G401 (cell line): ENCODE measurements around the gene ITGAX. TPM values are rescaled to one million over a fixed set of nuclear protein-coding genes. Genes with fewer than 3 reads are reported as not detected.
A peak's percentile ranks its signal among the peaks of the same experiment; 100 is the strongest.

Experiments
- DNase-seq: peaks from one replicate; pipeline ENCODE4 v3.0.0-alpha.2; 2015; ENCODE audit warnings: low spot score
- in situ Hi-C: cut with HindIII; loops from 2 replicates; pipeline ENCODE4 v1.10.0; 2016; ENCODE audit warnings: low sequenced_read_pairs, mixed read lengths
- total RNA-seq: library from RNA; depleted of rRNA; stranded (reverse); fragments of >200 nt; shearing (Covaris generic); gene quantifications from 2 replicates; pipeline ENCODE4 v1.2.3, GENCODE V29; 2014; rRNA removed

The ITGAX gene
- total RNA-seq, 1 experiment from 2014 or later: 0.03 TPM

DNA sequence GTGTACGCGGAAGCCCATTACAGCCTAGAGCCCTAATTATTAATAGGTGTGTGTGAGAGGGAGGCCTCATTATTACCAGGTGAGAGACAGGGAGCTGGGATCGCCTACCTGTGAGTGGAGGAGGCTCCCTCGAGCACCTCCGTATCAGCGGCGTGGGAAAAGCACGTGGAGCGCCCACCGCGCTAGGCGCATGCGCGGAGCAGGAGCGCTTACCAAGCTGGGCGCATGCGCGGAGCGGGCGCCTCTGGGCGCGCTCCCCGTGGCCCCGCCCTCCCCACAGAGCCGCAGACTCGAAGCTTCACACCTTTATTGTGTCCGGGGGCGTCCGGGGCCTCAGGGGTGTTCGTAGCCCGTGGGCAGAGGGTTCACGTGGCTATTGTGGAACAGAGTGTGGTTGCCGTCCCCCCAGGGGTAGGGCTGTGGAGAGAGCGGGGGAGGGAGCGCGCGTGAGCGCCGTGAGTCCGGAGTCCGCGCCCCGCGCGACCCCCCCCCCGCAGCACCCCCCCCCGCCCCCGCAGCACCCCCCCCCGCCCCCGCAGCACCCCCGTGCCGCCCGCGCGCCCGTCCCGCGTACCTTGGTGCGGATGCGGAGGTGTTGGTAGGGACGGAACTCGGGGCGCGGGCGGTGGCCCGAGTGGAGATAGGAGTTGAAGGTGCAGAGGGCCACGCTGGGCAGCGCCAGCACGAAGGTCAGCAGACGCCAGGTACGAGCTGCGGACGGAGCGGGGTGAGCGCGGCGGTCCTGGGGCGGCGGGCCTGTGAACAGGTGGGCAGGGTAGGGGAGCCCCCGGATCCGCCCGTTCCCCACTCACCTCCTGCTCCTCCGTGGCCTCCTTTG, 72.7 kb downstream of the ITGAX start:
- peak; percentile 75 for DNase-seq
- in situ Hi-C loops: no loop called here

DNA sequence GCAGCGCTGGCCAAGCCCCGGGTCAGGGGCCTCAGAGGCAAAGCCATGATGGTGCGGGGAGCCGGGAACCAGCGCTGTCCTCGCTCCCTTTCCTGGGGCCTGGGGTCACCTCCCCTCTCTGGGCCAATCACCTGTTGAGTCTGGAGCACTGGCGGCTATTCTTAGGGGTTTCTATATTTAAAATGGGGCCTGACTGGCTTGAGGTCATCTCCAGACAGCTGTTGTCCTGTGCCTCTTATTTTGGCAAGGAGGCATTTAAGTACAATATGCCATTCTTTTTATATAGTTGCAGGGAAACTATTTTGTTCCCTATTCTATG, 73.3 kb downstream of the ITGAX start, which contains the start of gene COX6A2:
Gene COX6A2, minus strand, starts transcription at position 82 of the 319 bp plus-strand sequence. Its CDS starts 35 bp downstream, at position 47.
- peak; percentile 21 for DNase-seq
- in situ Hi-C loops: no loop called here

DNA sequence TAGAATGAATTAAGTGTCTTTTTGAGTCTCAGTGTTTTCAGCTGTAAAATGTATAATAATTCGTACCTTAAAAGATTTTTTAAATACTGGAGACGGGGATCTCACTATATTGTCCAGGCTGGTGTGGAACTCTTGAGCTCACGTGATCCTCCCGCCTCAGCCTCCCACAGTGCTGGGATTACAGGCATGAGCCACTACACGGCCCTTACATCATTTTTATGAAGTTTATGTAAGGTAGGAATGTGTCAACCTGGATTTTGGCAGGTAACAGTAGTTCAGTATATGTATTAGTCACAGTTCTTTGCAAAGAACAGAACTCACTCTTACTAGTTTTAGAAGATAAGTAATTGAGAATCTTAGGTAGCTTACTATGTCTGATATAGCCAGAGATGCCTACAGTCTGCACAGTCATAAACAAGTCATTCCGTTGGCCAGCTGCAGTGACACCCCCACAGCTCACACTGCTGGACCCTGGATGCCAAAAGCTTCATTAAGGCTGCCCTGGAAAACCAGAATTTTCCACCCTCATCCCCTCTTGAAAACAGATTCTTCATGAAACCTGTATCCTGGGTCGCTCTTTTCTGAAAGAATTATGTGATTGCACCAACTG, 73.8 kb downstream of the ITGAX start:
- in situ Hi-C loops: no loop called here

DNA sequence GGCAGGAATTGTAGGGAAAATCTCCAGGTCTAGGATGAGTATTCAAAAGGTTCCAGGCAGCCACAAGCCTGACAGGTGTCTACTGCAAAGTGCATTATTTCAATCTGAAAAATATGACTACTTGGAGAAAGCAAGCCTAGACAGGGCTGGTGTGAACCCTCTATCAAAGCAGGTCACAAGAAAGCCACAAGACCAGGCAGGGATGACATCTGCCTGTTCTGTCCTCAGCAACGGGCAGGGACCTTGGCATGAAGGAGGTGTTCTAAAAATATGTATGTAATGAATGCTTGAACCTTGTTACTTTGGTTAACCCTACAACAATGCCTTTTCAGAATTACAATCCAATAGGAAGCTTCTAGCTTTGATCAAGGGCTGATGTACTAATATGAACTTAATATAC, 74.3 kb downstream of the ITGAX start:
- peak; percentile 61 for DNase-seq
- in situ Hi-C loops: no loop called here

More for the DNA sequence above, 73.8 kb downstream of the ITGAX start:
- peak; percentile 23 for DNase-seq

DNA sequence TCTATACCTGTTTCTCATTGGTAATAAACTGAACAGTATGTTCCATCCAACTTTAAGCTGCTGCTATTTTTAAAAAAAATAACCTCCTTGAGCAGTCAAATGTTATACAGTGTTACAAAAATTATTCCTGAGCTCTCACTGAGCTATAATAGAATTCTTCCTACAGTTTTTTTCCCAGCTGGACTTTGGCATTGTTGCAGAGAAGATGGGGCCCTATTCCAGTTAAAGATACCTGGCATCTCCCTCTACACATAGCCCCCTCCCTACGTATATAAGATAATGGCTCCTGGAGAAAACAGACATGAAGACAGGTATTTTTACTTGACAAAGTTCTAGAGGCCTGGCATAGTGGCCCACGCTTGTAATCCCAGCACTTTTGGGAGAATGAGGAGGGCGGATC, 74.8 kb downstream of the ITGAX start:
- peak; percentile 7 for DNase-seq
- in situ Hi-C loops: no loop called here

DNA sequence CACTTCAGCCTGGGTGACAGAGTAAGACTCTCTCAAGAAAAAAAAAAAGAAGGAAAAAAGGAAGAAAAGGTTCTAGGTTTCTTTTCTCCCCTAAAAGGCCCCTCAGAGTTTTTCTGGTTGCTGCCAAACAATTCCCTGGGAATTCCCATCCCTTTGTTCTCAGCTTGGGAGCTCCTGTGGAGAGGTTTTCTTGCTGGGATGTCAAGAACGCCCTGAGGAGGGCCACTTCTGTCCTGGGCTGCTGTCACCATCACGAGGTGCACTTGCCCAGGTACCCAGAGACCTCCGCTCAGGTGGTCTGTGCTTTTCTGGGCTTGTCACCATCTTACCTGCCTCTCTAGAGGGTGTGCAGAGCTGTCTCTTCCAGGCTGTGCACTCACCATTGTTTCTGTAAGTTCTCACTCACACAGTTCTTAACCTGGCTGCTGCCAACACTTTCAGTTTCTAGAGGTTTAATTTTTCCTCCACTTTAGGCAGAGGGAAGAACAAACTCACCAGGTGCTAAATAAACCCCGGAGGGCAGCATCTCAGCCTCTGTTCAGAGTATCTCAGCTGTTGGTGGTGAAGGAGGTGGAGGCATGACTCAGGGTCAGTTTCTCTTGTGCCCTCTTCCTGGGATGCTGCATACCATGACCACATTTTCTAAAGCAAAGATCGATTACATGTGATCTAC, 75.5 kb downstream of the ITGAX start:
- peak; percentile 11 for DNase-seq
- in situ Hi-C loops: no loop called here

Other genes with a start within 250 kb of the ITGAX start
- 52.5 and 55.3 TPM in 2 replicates for gene BCKDK, start 246.8 kb upstream of the ITGAX start, total RNA-seq
- gene KAT8, start 237.5 kb upstream of the ITGAX start, total RNA-seq: 86.9 and 88.7 TPM in 2 replicates
- gene PRSS8, start 219.4 kb upstream of the ITGAX start, total RNA-seq: 4.6 TPM in 1 of 2 replicates, not detected in the other
- 0.06 TPM in 1 of 2 replicates, not detected in the other for gene PRSS36, start 205.1 kb upstream of the ITGAX start, total RNA-seq
- gene FUS, start 175.0 kb upstream of the ITGAX start, total RNA-seq: 40.7 and 70.0 TPM in 2 replicates
- gene PYCARD, start 152.4 kb upstream of the ITGAX start, total RNA-seq: 17.2 and 27.2 TPM in 2 replicates
- not detected in 2 replicates for gene TRIM72, start 141.1 kb upstream of the ITGAX start, total RNA-seq
- not detected in 2 replicates for gene PYDC1, start 138.0 kb upstream of the ITGAX start, total RNA-seq
- 0.27 and 3.1 TPM in 2 replicates for gene ITGAM, start 95.2 kb upstream of the ITGAX start, total RNA-seq
- not detected in 2 replicates for gene ITGAD, start 38.2 kb downstream of the ITGAX start, total RNA-seq
- not detected in 2 replicates for gene COX6A2, start 73.2 kb downstream of the ITGAX start, total RNA-seq
- gene ZNF843, start 87.6 kb downstream of the ITGAX start, total RNA-seq: 0.03 and 0.55 TPM in 2 replicates
- gene ARMC5, start 104.3 kb downstream of the ITGAX start, total RNA-seq: 7.6 and 12.2 TPM in 2 replicates
- 0.07 TPM in 1 of 2 replicates, not detected in the other for gene TGFB1I1, start 117.0 kb downstream of the ITGAX start, total RNA-seq
- not detected in 2 replicates for gene SLC5A2, start 127.9 kb downstream of the ITGAX start, total RNA-seq
- gene RUSF1, start 153.2 kb downstream of the ITGAX start, total RNA-seq: 22.6 and 32.1 TPM in 2 replicates
- gene AHSP, start 172.7 kb downstream of the ITGAX start, total RNA-seq: not detected in 2 replicates